Subcutaneous abdominal adipose tissue (tissue), 5 donors: ENCODE measurements around the gene CSF1.

Experiments used
- H3K27ac ChIP-seq: one replicate; pipeline ENCODE4 v1.7.0; 2013; ENCODE audit warnings: low read depth, mild to moderate bottlenecking, inconsistent platforms, low read length, moderate library complexity
- H3K27me3 ChIP-seq, 5 donors: one replicate each; pipeline ENCODE4 v1.7.0; 2013; ENCODE audit warnings: low read length in 5 of 5, inconsistent platforms in 1 of 5; ENCODE audit not compliant: control insufficient read depth in 5 of 5, insufficient read depth in 4 of 5
- H3K36me3 ChIP-seq, 5 donors: one replicate each; pipeline ENCODE4 v1.7.0; 2013; ENCODE audit warnings: low read length in 5 of 5; ENCODE audit not compliant: control insufficient read depth in 5 of 5, insufficient read depth in 5 of 5
- H3K4me1 ChIP-seq, 5 donors: one replicate each; pipeline ENCODE4 v1.7.0; 2013; ENCODE audit warnings: low read length in 5 of 5, mild to moderate bottlenecking in 3 of 5, moderate library complexity in 1 of 5; ENCODE audit not compliant: control insufficient read depth in 5 of 5, insufficient read depth in 5 of 5
- H3K4me3 ChIP-seq, 5 donors: one replicate each; pipeline ENCODE4 v1.7.0; 2013; ENCODE audit warnings: low read length in 5 of 5, low read depth in 1 of 5
- H3K9ac ChIP-seq, 5 donors: one replicate each; pipeline ENCODE4 v1.7.0; 2013; ENCODE audit warnings: low read length in 5 of 5, mild to moderate bottlenecking in 4 of 5, moderate library complexity in 3 of 5
- H3K9me3 ChIP-seq, 5 donors: one replicate each; pipeline ENCODE4 v1.7.0; 2013; ENCODE audit warnings: low read length in 5 of 5; ENCODE audit not compliant: control insufficient read depth in 5 of 5
- donor health status: healthy.
- donor health status: healthy.
- donor health status: healthy.
- donor health status: healthy.
- donor health status: healthy.

CSF1 gene

DNA sequence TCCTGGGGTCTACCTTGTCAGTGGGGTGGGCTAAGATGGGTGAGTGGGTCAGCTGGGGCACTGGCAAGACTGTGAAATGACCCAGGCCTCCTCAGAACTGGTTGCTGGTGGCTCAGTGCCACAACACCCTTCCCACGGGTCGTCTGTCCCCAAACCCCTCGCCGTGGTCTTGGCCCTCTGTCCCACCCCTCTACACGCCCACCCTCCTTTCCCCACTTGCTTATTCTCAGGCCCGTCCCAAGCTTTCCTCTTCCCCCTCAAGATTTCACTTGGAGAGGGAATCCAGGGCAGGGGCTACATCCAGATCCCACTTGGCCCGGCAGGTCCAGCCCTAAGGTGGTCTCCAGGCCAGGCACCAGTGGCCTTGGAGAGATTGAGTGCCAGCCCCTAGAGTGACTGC is 16.7 kb downstream of the CSF1 start:
- H3K4me1 ChIP-seq: peaks cover 31 to 67% (median 54%) of the 10 kb centered on the region in 5 donors
- H3K9ac ChIP-seq: peak overlapping the region in 2 of 5 donors; percentile 40 to 96
- H3K27ac ChIP-seq: peak overlapping the region; percentile 88
- peaks cover 0 to 6% (median 0%) of the 10 kb centered on the region in 5 donors for H3K27me3 ChIP-seq
- H3K9me3 ChIP-seq: no peaks in the 10 kb centered on the region
- no peak overlapping the region for H3K4me3 ChIP-seq
- H3K36me3 ChIP-seq: peaks cover 4 to 81% (median 66%) of the 10 kb centered on the region in 5 donors

DNA sequence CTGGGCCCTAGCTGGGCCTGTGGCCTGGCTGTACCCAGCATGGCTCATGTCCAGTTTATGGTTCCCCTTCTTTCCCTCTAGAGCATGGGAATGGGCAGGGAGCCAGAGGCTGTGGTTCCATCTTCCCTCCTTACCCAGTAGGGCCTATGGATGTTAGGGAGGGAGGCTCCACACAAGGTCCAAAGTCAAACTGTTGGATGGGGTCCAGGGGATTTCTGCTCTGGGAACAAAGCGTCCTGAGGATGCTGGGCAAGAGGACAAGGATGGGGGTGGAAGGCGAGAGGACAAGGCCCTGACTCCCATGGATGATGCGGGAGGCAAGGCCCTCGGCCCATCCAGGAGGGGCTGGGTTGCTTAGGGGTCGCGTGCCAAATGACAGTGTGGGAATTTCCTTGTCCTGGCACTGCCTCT is 17.3 kb downstream of the CSF1 start:
- no peaks in the 10 kb centered on the region for H3K9me3 ChIP-seq
- H3K4me1 ChIP-seq: peaks cover 31 to 67% (median 54%) of the 10 kb centered on the region in 5 donors
- H3K36me3 ChIP-seq: peaks cover 4 to 76% (median 61%) of the 10 kb centered on the region in 5 donors
- H3K4me3 ChIP-seq: peak overlapping the region in 1 of 5 donors; percentile 8
- H3K27ac ChIP-seq: peak overlapping the region; percentile 88
- peak overlapping the region in 2 of 5 donors; percentile 40 to 96 for H3K9ac ChIP-seq
- H3K27me3 ChIP-seq: peaks cover 0 to 6% (median 0%) of the 10 kb centered on the region in 5 donors

DNA sequence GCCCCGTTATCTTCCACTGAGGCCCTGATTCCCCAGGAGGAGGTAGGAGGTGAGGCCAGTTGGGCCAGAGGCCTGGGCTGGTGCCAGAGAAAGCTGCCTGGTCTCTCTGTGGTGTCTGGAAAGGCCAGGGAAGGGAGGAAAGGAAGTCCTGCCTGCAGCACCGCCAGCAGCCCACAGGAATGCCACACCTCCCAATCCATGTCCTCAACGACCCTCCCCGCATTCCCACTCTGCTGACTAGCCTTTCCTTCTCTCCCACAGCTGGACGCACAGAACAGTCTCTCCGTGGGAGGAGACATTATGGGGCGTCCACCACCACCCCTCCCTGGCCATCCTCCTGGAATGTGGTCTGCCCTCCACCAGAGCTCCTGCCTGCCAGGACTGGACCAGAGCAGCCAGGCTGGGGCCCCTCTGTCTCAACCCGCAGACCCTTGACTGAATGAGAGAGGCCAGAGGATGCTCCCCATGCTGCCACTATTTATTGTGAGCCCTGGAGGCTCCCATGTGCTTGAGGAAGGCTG is 18.0 kb downstream of the CSF1 start:
- H3K4me1 ChIP-seq: peaks cover 31 to 67% (median 56%) of the 10 kb centered on the region in 5 donors
- H3K4me3 ChIP-seq: no peak overlapping the region
- no peaks in the 10 kb centered on the region for H3K9me3 ChIP-seq
- peak overlapping the region; percentile 3 to 96 (median 39) for H3K9ac ChIP-seq
- peak overlapping the region; percentile 88 for H3K27ac ChIP-seq
- peaks cover 4 to 68% (median 53%) of the 10 kb centered on the region in 5 donors for H3K36me3 ChIP-seq
- peaks cover 0 to 6% (median 0%) of the 10 kb centered on the region in 5 donors for H3K27me3 ChIP-seq

DNA sequence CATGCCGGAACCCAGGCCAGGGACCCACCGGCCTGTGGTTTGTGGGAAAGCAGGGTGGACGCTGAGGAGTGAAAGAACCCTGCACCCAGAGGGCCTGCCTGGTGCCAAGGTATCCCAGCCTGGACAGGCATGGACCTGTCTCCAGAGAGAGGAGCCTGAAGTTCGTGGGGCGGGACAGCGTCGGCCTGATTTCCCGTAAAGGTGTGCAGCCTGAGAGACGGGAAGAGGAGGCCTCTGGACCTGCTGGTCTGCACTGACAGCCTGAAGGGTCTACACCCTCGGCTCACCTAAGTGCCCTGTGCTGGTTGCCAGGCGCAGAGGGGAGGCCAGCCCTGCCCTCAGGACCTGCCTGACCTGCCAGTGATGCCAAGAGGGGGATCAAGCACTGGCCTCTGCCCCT is 18.5 kb downstream of the CSF1 start:
- H3K27ac ChIP-seq: peak overlapping the region; percentile 88
- H3K27me3 ChIP-seq: peaks cover 0 to 6% (median 0%) of the 10 kb centered on the region in 5 donors
- H3K36me3 ChIP-seq: peaks cover 4 to 63% (median 48%) of the 10 kb centered on the region in 5 donors
- H3K4me1 ChIP-seq: peaks cover 33 to 69% (median 61%) of the 10 kb centered on the region in 5 donors
- H3K9me3 ChIP-seq: no peaks in the 10 kb centered on the region
- no peak overlapping the region for H3K4me3 ChIP-seq
- no peak overlapping the region for H3K9ac ChIP-seq

DNA sequence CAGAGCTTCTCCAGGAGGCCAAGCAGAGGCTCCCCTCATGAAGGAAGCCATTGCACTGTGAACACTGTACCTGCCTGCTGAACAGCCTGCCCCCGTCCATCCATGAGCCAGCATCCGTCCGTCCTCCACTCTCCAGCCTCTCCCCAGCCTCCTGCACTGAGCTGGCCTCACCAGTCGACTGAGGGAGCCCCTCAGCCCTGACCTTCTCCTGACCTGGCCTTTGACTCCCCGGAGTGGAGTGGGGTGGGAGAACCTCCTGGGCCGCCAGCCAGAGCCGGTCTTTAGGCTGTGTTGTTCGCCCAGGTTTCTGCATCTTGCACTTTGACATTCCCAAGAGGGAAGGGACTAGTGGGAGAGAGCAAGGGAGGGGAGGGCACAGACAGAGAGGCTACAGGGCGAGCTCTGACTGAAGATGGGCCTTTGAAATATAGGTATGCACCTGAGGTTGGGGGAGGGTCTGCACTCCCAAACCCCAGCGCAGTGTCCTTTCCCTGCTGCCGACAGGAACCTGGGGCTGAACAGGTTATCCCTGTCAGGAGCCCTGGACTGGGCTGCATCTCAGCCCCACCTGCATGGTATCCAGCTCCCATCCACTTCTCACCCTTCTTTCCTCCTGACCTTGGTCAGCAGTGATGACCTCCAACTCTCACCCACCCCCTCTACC is 19.1 kb downstream of the CSF1 start:
- no peaks in the 10 kb centered on the region for H3K9me3 ChIP-seq
- H3K36me3 ChIP-seq: peaks cover 4 to 58% (median 43%) of the 10 kb centered on the region in 5 donors
- peak overlapping the region in 3 of 5 donors; percentile 15 to 49 (median 38) for H3K9ac ChIP-seq
- H3K4me3 ChIP-seq: no peak overlapping the region
- H3K27me3 ChIP-seq: peaks cover 0 to 6% (median 0%) of the 10 kb centered on the region in 5 donors
- H3K27ac ChIP-seq: peak overlapping the region; percentile 88
- peaks cover 34 to 73% (median 65%) of the 10 kb centered on the region in 5 donors for H3K4me1 ChIP-seq

DNA sequence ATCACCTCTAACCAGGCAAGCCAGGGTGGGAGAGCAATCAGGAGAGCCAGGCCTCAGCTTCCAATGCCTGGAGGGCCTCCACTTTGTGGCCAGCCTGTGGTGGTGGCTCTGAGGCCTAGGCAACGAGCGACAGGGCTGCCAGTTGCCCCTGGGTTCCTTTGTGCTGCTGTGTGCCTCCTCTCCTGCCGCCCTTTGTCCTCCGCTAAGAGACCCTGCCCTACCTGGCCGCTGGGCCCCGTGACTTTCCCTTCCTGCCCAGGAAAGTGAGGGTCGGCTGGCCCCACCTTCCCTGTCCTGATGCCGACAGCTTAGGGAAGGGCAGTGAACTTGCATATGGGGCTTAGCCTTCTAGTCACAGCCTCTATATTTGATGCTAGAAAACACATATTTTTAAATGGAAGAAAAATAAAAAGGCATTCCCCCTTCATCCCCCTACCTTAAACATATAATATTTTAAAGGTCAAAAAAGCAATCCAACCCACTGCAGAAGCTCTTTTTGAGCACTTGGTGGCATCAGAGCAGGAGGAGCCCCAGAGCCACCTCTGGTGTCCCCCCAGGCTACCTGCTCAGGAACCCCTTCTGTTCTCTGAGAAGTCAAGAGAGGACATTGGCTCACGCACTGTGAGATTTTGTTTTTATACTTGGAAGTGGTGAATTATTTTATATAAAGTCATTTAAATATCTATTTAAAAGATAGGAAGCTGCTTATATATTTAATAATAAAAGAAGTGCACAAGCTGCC is 19.8 kb downstream of the CSF1 start:
- H3K9me3 ChIP-seq: no peaks in the 10 kb centered on the region
- H3K27me3 ChIP-seq: peaks cover 0 to 6% (median 0%) of the 10 kb centered on the region in 5 donors
- H3K27ac ChIP-seq: peak overlapping the region; percentile 88
- H3K36me3 ChIP-seq: peaks cover 4 to 51% (median 36%) of the 10 kb centered on the region in 5 donors
- no peak overlapping the region for H3K4me3 ChIP-seq
- H3K9ac ChIP-seq: peak overlapping the region in 3 of 5 donors; percentile 15 to 49 (median 38)
- peaks cover 34 to 75% (median 69%) of the 10 kb centered on the region in 5 donors for H3K4me1 ChIP-seq

DNA sequence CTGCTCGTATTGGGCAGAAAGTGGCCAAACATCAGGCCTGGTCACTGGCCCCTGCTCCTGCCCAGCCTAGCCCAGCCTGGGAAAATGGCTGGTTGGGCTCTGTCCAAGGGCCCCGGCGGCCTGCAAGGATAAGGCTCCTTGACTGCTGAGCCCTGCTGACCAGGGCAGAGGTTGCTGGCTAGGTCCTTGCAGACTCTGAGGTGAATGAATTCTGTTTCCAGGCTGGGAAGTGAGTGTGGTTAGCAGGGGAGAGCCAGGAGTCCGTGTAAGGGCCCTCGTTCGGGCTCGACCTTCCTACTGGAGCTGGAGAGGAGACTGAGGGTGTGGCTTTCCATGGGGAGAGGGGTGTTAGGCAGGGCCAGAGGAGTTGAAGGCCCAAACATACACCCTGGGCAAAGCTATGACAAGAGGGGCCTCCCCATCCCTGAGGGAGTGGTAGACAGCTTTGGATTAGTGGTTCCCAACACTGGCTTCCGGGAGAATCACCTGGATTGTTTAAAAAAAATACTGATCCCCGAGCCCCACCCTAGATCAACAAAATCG is 20.6 kb downstream of the CSF1 start:
- no peaks in the 10 kb centered on the region for H3K9me3 ChIP-seq
- peak overlapping the region in 1 of 5 donors; percentile 37 for H3K4me3 ChIP-seq
- H3K27ac ChIP-seq: peak overlapping the region; percentile 88
- H3K36me3 ChIP-seq: peaks cover under 1 to 42% (median 27%) of the 10 kb centered on the region in 5 donors
- H3K9ac ChIP-seq: peak overlapping the region in 1 of 5 donors; percentile 6
- H3K4me1 ChIP-seq: peaks cover 34 to 76% (median 67%) of the 10 kb centered on the region in 5 donors
- H3K27me3 ChIP-seq: peaks cover 0 to 6% (median 0%) of the 10 kb centered on the region in 5 donors

DNA sequence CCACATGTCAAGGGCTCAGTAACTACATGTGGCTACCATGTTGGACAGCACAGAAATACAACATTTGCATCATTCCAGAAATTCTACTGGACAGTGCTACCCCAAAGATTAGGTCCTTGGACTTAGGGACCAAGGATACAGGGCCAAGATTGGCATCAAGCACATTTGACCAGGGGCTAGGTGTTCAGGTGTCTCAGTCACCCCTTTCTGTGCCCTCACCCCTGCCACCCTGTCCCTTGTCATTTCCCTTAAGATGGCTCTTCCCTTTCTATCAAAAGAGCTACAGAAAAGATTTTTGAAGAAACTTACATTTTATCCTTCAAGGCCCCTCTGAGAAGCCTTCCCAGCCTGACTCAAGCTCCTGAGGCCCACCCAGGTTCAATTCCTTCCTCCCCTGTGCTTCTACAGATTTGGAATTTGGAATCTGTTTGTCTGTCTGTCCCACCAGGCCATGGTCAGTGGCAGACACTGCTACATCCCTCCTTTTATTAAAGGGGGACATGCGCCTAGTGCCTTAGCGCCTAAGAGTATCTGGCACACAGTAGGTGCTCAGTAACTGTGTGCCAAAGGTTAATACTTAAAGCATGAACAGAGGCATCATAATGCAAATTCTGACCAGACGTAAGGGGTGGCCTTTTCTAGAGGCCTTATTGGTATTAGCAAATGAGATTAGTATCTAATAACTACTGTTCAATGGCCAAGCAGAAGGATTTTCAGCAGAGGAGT is 21.4 kb downstream of the CSF1 start:
- Histone ChIP-seq H3K9ac (no peak overlapping the region), H3K4me1 (peaks cover 34 to 72% (median 64%) of the 10 kb centered on the region in 5 donors), H3K27ac (no peak overlapping the region), H3K27me3 (peaks cover 0 to 6% (median 0%) of the 10 kb centered on the region in 5 donors), H3K36me3 (peaks cover 0 to 34% (median 19%) of the 10 kb centered on the region in 5 donors), H3K4me3 (no peak overlapping the region), H3K9me3 (peaks cover 0 to under 1% (median 0%) of the 10 kb centered on the region in 5 donors)

DNA sequence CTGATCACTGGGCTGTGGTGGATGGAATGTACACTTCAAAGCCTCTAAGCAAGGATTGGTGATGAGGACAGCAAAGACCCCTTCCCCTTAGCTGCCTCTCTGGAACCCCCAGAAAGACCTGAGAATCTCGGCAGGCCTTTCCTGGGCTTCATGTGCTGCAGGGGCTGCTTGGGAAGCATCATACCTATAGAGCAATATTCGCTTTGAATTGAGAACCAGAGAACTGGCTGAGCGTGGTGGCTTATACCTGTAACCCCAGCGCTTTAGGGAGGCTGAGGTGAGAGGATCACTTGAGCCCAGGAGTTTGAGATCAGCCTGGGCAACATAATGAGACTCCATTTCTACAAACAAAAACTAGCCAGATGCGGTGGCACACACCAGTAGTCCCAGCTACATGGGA is 22.0 kb downstream of the CSF1 start:
- Histone ChIP-seq H3K27me3 (peaks cover 0 to 6% (median 0%) of the 10 kb centered on the region in 5 donors), H3K4me1 (peaks cover 32 to 66% (median 59%) of the 10 kb centered on the region in 5 donors), H3K4me3 (no peak overlapping the region), H3K9ac (no peak overlapping the region), H3K27ac (no peak overlapping the region), H3K36me3 (peaks cover 0 to 28% (median 18%) of the 10 kb centered on the region in 5 donors), H3K9me3 (peaks cover 0 to 6% (median 0%) of the 10 kb centered on the region in 5 donors)
